Gastrocnemius medialis (tissue), 4 donors: ENCODE data around the gene MYH7B. TPM values are rescaled to one million over a fixed set of nuclear protein-coding genes. Genes with fewer than 3 reads are reported as not detected.

ENCODE experiments used
- ATAC-seq, 2 donors: fragments of 150-250 bp; one replicate each; pipeline ENCODE4 v1.9.1; 2016
- DNase-seq, 2 donors: peaks; one replicate each; pipeline ENCODE4 v3.0.0-alpha.2; 2019
- H3K27ac ChIP-seq, 4 donors: fragments of 200-600 bp; sonication (generic); 1 replicate in 1 of 4; 2 replicates in 3 of 4; pipeline ENCODE4 v1.5.1; 2016 to 2018; ENCODE audit warnings: mild to moderate bottlenecking in 2 of 4, moderate library complexity in 1 of 4
- H3K27me3 ChIP-seq, 3 donors: fragments of 200-600 bp; sonication (generic) in 2 of 3; 1 replicate in 1 of 3; 2 replicates in 2 of 3; pipeline versions ENCODE4 v1.5.1 to v1.6.0; 2016 to 2019; ENCODE audit warnings: mild to moderate bottlenecking in 1 of 3, moderate library complexity in 1 of 3
- H3K36me3 ChIP-seq, 2 donors: fragments of 200-600 bp; sonication (generic) in 1 of 2; one replicate each; pipeline ENCODE4 v1.5.1; 2017 to 2018
- H3K4me1 ChIP-seq, 2 donors: fragments of 200-600 bp; sonication (generic) in 1 of 2; one replicate each; pipeline ENCODE4 v1.5.1; 2016 to 2017; ENCODE audit warnings: mild to moderate bottlenecking in 2 of 2
- H3K4me3 ChIP-seq, 4 donors: fragments of 200-600 bp; sonication (generic) in 3 of 4; 1 replicate in 1 of 4; 2 replicates in 3 of 4; pipeline ENCODE4 v1.5.1; 2016 to 2019; ENCODE audit warnings: mild to moderate bottlenecking in 2 of 4
- H3K9me3 ChIP-seq, 3 donors: fragments of 200-600 bp; sonication (generic) in 2 of 3; 1 replicate in 1 of 3; 2 replicates in 2 of 3; pipeline ENCODE4 v1.5.1; 2016 to 2019
- CTCF ChIP-seq, 5 experiments: fragments of 450-650 bp in 3 of 5; fragments of 200-600 bp in 2 of 5; sonication (generic) in 2 of 5; IDR thresholded peaks in 4 of 5; conservative IDR thresholded peaks in 1 of 5; 1 replicate in 4 of 5; 2 replicates in 1 of 5; pipeline ENCODE4 v1.5.1; 2016 to 2019; ENCODE audit warnings: antibody characterized with exemption in 5 of 5, mild to moderate bottlenecking in 3 of 5, moderate library complexity in 3 of 5
- POLR2A ChIP-seq, 2 donors: fragments of 450-650 bp; IDR thresholded peaks; one replicate each; pipeline ENCODE4 v1.6.1; 2017; ENCODE audit warnings: antibody characterized with exemption in 2 of 2, mild to moderate bottlenecking in 2 of 2, moderate library complexity in 2 of 2
- in situ Hi-C, 4 donors: fragments of 200-750 bp; cut with MboI; loops; one replicate each; pipeline versions ENCODE4 v1.15.0 to v1.8.0; 2017; ENCODE audit warnings: low sequenced_read_pairs in 4 of 4
- intact Hi-C: fragments of 100-400 bp; cut with DNase I; formaldehyde crosslinking; loops from one replicate; pipeline ENCODE4 v1.15.1; 2023; ENCODE audit warnings: low total_unique reads
- total RNA-seq, 4 donors: library from RNA; depleted of rRNA; stranded (reverse); fragments of >200 nt; gene quantifications; one replicate each; pipeline versions ENCODE4 v1.1.0 to v1.2.3, GENCODE V29; 2016

The MYH7B gene
- total RNA-seq, 4 donors from 2014 or later: 1.6 to 8.5 (median 3.3) TPM

- TF ChIP-seq CTCF (IDR thresholded peaks at IDR 0.05 in 4 of 5, conservative IDR thresholded peaks at IDR 0.05 in 1 of 5) (no peak), POLR2A (IDR thresholded peaks at IDR 0.05) (no peak)
These were observed 8.8 kb downstream of the MYH7B start for GRCh38 chr20:34964486-34964885.

DNA sequence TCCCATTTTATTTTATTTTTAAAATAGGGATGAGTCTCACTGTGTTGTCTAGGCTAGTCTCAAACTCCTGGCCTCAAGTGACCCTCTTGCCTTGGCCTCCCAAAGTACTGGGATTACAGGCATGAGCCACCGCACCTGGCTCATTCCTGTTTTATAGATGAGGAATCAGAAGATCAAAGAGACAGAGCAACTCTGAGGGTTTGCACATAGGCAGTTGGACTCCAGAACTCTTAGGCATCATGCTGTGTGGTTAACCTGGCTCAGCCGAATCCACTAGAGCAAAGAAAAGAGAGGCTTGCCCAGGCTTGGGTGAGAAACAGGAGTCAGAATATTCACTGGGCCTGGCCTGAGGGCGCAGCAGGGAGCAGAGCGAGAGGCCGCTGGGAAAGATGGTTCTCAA is 9.4 kb downstream of the MYH7B start:
- intact Hi-C loops: no loop called here
- no peaks in the 10 kb centered on the region for H3K36me3 ChIP-seq
- H3K27ac ChIP-seq: no peak overlapping the region
- DNase-seq (no peak), ATAC-seq (no peak)
- in situ Hi-C loops: no loop called here
- H3K9me3 ChIP-seq: no peaks in the 10 kb centered on the region
- no peak for TF ChIP-seq CTCF (IDR thresholded peaks at IDR 0.05 in 4 of 5, conservative IDR thresholded peaks at IDR 0.05 in 1 of 5)
- TF ChIP-seq POLR2A (IDR thresholded peaks at IDR 0.05): no peak
- no peak overlapping the region for H3K4me3 ChIP-seq
- peaks cover 10 to 17% of the 10 kb centered on the region in 2 donors for H3K4me1 ChIP-seq
- no peaks in the 10 kb centered on the region for H3K27me3 ChIP-seq

More at GRCh38 chr20:34964486-34964885, 8.8 kb downstream of the MYH7B start:
- no peak for ATAC-seq
- intact Hi-C loops: no loop called here
- Histone ChIP-seq H3K4me3 (no peak overlapping the region), H3K27me3 (no peaks in the 10 kb centered on the region), H3K36me3 (no peaks in the 10 kb centered on the region), H3K9me3 (no peaks in the 10 kb centered on the region), H3K27ac (no peak overlapping the region), H3K4me1 (peaks cover 10 to 17% of the 10 kb centered on the region in 2 donors)
- DNase-seq: no peak
- in situ Hi-C loops: loop anchor here in 1 of 4 donors (5.0 kb wide), 1 partner anchor 92 kb away; the partner anchor contains the start of gene GGT7

GRCh38 chr20:34967421-34967820 is 11.8 kb downstream of the MYH7B start:
- Histone ChIP-seq H3K4me3 (no peak overlapping the region), H3K36me3 (no peaks in the 10 kb centered on the region), H3K27ac (no peak overlapping the region), H3K9me3 (no peaks in the 10 kb centered on the region), H3K4me1 (peaks cover 11 to 19% of the 10 kb centered on the region in 2 donors), H3K27me3 (no peaks in the 10 kb centered on the region)
- DNase-seq (no peak), ATAC-seq (no peak)
- in situ Hi-C loops (no loop called here), intact Hi-C loops (no loop called here)
- TF ChIP-seq CTCF (IDR thresholded peaks at IDR 0.05 in 4 of 5, conservative IDR thresholded peaks at IDR 0.05 in 1 of 5): no peak
- no peak for TF ChIP-seq POLR2A (IDR thresholded peaks at IDR 0.05)

DNA sequence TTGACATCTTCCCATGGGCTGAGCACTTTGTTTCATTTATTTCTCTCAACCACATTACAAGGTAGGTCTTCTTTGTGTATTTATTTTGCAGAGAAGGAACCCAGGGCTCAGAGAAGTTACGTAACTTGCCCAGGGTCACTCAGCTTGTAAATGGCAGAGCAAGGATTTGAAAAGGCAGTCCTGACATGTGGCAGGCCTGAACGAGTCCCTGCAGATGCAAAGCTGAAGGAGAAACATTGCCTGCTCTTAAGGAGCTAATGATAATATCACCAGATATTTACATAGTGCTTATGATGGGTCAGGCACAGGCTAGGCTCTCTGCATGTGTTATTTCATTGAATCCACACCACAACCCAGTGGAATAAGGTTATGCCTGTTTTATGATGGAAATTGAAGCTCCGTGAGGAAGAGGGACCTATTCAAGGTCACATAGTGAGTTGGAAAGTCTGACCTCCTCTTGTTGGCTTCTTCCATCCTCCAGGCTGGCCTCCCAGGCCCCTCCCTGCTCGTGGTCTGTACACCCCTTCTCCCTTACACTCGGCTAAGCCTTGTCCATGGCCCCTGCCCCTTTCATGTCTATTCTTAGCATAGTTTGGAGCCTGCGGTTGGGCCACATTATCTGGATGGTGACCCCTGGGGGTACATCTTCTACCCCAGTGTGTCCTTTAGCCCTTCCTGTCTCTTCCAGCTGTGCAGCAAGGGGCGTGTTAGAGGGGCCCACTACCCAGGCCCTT is 12.5 kb downstream of the MYH7B start:
- no peak for DNase-seq
- Histone ChIP-seq H3K4me3 (no peak overlapping the region), H3K9me3 (no peaks in the 10 kb centered on the region), H3K4me1 (peaks cover 11 to 19% of the 10 kb centered on the region in 2 donors), H3K27ac (peak overlapping the region; percentile 58 to 72 (median 62)), H3K36me3 (no peaks in the 10 kb centered on the region), H3K27me3 (no peaks in the 10 kb centered on the region)
- no peak for ATAC-seq
- in situ Hi-C loops: no loop called here
- intact Hi-C loops: no loop called here
- TF ChIP-seq CTCF (IDR thresholded peaks at IDR 0.05 in 4 of 5, conservative IDR thresholded peaks at IDR 0.05 in 1 of 5): no peak
- no peak for TF ChIP-seq POLR2A (IDR thresholded peaks at IDR 0.05)
